Uterus (tissue), 2 donors: ENCODE data around the gene ST8SIA6.

Experiments
- POLR2A ChIP-seq, 2 donors: fragments of 450-650 bp; IDR thresholded peaks; one replicate each; pipeline ENCODE4 v1.6.1; 2016; ENCODE audit warnings: antibody characterized with exemption in 2 of 2, mild to moderate bottlenecking in 1 of 2, moderate library complexity in 1 of 2
- TF ChIP-seq, protein P1 (sequence below), 4 experiments: fragments of 200-600 bp in 2 of 4; fragments of 450-650 bp in 2 of 4; sonication (generic) in 2 of 4; IDR thresholded peaks; one replicate each; pipeline ENCODE4 v1.5.1; 2016 to 2019; ENCODE audit warnings: antibody characterized with exemption in 4 of 4, mild to moderate bottlenecking in 2 of 4, moderate library complexity in 1 of 4

DNA sequence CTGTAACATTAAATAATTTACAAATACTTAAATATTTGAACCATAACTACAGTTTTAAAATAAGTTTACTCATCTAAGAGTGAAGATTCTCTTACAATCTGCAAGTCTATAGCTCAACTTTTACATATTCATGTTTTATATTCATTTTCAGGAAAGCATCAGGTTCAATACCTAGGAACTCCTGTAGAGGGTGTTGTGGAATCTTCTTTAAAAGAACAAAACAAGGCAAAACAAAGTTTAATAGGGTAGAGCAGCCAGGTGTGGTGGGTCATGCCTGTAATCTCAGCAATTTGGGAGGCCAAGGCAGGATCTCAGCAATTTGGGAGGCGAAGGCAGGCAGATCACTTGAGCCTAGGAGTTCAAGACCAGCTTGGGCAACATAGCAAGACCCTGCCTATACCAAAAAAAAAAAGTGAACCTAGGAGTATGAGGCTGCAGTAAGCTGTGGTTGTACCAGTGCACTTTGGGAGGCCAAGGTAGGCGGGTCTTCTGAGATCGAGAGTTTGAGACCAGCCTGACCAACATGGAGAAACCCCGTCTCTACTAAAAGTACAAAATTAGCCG, 45.1 kb downstream of the ST8SIA6 start:
- no peak for TF ChIP-seq POLR2A (IDR thresholded peaks at IDR 0.05)
- TF ChIP-seq, protein P1, sequence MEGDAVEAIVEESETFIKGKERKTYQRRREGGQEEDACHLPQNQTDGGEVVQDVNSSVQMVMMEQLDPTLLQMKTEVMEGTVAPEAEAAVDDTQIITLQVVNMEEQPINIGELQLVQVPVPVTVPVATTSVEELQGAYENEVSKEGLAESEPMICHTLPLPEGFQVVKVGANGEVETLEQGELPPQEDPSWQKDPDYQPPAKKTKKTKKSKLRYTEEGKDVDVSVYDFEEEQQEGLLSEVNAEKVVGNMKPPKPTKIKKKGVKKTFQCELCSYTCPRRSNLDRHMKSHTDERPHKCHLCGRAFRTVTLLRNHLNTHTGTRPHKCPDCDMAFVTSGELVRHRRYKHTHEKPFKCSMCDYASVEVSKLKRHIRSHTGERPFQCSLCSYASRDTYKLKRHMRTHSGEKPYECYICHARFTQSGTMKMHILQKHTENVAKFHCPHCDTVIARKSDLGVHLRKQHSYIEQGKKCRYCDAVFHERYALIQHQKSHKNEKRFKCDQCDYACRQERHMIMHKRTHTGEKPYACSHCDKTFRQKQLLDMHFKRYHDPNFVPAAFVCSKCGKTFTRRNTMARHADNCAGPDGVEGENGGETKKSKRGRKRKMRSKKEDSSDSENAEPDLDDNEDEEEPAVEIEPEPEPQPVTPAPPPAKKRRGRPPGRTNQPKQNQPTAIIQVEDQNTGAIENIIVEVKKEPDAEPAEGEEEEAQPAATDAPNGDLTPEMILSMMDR (IDR thresholded peaks at IDR 0.05) = no peak
